HG03045 (cell line): ENCODE data around the gene DPYSL4.

Experiments
- ATAC-seq: cut with Tn5 transposase; IDR thresholded peaks from one replicate; pipeline ENCODE4 v1.9.1; 2021; ENCODE audit warnings: mild to moderate bottlenecking, moderate library complexity; ENCODE audit not compliant: unreplicated experiment

Gene DPYSL4

DNA sequence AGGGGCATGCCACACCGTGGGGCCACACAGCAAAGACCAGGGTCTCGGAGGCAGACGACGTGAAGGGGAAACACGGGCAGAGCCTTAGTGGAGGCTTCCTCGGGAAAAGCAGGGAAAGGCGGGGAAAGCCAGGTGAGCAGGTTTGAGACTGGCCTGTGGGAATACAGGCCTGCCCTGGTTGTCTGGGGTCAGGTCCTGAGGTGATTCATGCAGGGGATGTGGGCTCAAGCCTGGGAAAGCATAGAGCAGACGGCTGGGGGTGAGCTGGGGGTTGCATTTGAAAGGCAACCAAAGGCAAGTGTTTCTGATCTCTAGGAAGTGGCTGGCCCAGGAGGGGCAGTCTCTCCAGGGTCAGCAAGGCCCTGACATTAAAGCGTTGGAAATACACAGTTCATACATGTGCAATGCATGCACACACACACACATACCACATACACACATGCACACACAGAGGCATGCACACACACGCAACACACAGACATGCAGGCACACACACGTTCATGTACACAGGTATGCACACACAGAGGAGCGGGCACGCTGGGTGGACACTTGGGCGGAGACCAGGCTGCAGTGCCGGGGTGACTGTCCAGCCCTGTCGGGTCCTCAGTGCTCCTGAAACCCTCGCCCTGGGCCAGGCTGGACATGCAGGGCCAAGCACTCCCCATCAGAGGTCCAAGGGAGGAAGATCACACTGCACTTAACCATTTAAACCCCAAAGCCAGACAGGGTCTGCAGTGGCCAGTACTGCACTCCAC lies 51.8 kb downstream of the DPYSL4 start:
- no peak for ATAC-seq

DNA sequence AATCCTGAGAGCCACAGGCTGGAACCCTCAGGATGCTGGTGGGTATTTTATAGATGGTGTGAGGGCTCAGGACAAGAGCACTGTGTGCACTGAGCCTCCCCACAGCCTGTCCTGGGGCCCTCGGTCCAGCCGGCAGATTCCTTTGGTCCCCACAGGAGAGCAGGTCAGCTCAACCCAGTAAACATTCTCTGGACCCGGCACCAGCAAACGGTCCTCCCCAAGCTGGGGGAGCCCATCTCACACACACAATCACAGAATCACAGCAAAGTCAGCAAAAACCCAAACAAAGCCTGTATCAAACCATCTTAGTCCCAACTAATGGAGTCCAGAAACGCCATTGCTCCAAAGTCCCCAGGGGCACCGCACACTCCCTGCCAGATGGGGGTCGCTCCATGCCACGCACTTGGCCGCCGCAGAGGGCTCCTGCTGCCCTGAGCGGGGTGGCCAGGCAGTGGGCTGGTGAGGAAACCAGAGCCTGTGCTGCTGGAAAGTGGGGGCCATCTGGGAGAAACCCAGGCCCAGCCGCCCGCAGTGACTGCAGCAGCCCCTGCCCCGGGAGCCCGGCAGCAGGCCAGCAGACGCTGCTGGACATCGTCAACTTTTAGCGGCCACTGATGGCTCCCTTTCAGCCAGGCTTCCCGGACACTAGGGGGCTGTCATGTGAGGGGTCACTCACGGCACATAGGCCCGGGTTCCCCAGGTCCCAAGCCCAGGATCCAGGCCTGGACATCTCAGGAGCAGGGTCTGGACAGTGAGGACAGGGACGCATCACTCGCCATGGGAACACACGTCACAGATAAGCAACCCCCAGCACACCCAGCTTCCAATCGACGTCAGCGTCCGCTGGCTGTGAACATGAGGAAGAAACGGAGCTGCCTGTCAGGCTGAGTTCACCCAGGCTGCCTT lies 52.6 kb downstream of the DPYSL4 start:
- ATAC-seq: no peak

DNA sequence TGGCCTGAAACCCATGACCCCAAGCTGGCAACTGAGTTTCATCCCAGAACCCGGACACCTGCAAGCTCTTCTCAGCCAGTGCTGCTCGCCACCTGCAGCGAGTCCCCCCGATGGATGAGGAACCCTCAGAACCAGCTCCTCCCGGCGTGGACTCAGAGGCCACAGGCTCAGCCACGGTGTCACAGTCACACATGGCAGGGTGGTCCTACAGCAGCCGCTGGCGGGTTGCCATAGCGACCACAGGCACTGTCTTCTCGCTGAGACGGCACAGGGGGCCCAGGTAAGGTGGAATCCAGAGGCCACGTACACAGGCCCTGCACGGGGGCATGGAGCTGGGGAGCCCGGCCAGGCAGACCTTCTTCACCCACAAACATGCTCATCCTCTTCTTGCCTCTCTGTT lies 53.4 kb downstream of the DPYSL4 start:
- no peak for ATAC-seq

DNA sequence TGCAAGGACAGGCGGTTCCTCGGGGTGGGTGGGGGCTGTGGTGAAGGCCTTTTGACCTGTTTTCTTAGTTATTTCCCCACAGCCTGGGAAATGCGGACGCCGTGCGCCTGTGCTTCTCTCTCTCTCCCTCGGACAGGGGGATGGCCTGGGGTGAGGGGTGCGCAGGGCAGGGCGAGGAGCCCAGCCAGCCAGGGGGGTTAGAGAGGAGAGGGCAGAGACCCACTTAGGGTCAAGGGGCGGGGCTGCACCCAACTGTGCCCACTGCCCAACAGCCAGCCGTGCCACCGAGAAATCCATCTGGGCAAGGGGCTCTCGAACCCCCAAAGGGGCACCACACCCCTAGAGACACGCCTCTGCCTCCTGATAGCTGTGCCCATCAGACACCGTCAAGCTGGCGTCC lies 53.8 kb downstream of the DPYSL4 start:
- no peak for ATAC-seq

DNA sequence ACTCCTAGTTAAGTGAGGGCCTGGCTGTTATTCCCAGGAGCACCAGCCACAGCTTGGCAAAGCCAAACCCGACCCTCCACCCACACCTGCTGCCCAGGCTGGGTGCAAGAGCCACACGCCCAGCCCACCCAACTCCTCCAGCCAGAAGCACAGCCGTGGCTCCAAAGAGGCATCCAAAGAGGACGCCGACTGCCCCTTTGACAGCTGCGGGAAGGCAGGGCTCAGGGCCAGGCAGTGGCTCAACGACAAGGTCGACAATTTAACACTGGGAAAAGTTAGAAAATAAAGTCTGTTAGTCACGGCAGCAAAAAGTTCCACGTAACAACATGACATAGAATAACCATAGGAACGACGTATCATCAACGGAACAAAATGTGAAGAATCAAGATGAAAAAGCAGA lies 54.3 kb downstream of the DPYSL4 start:
- ATAC-seq: no peak

DNA sequence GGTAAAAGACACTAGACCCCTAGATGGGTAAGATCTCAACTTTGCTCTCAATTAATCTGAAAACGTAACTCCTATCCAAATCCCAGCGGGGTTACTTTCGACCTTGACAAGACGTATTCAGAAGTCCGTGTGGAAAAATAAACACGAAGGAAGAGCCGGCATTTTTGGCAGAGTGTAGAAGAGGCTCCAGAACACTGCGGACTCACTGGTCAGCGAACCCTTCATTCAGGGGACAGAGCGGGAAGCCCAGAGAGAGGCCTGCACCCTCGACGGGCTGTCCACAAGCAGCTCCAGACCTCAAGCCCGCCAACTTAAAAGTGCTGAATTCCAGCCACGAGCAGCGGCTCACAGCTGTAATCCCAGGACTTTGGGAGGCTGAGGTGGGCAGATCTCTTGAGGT lies 54.7 kb downstream of the DPYSL4 start:
- no peak for ATAC-seq

DNA sequence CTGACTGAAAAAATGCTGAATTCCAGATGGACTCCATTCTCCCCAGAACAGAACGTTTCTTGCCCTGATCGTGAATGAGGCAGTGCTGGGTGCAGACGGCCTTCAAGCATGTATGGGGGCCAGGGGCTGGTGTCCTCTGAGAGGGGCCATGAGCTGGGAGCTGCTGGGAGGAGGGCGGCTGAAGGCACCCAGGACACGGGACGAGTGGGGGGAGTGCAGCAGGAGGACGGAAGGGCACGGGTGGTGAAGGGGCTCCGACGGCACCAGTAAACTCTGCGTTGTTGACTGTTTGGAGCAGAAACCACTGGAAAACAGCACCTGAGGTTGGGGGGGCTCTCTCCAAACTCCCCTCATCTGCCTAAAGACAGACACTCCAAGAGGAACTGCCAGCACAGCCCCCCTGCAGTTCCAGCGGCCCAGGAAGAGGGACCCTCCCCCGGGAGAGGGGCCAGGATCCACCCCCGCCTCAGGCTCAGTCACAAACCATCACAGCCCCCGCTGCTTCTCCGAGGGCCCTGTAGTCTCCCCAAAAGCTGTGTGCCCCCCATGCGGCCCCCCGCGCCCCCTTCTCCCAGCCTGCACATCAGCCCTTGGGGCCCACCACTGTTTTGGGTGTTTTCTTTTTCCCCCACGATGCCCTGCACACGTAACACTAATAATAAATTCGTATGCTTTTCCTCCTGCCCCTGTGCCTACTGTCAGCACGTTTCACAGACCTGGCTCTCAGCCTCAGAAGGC lies 55.5 kb downstream of the DPYSL4 start:
- ATAC-seq: no peak

DNA sequence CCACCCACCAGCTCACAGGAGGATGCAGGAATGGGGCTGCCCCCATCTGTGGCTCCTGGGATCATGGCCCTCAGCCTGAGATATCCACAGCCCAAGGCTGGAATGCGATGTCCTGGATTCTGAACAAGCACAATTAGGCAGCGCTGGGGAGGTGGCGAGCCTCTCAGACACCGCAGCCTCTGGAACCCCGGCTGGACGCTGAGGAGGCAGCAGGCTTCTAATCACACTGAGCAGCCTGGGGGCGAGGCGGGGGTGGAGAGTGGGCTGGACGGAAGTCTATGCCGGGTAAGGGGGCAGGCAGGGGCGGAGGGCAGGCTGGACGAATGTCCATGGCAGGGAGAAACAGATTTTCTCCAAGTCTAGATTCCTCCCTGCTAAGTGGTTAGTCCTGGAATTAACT lies 56.4 kb downstream of the DPYSL4 start:
- no peak for ATAC-seq

DNA sequence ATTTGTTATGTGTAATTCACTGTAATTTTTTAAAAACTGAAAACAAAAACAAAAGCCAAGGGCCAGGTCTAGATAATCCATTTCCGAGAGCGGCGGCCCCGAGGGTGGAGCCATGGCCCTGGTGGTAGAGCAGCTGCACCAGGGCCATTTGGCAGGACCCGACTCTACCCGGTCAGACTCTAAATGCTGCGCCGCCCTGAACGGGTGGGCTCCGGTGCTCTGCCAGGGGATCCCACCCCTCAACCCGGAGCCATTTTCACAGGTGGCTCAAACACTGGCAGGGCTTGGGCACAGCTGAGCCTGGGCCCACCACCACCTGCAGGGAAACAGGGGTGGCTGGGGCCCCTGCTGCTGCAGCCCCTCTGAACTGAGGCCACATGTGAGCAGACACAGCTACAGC lies 56.9 kb downstream of the DPYSL4 start:
- ATAC-seq: no peak

DNA sequence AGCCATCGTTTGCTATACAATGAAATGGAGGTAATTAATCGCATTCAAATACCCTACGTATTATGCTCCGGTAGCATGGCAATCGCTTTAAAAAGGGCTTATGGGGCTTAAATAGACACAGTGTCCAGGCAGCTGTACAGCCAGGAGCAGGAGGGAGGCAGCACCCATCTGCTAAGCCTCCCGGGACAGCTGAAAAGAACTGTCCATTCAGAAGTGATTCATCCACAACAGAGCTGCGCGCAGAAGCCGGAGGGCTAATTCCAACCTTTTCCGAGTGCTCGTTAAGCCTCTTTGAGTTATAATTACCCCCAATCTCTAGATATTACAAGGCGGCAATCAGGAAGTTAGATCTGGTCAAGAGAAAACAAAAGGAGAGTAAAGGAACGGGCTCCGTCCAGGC lies 58.3 kb downstream of the DPYSL4 start:
- ATAC-seq: no peak

DNA sequence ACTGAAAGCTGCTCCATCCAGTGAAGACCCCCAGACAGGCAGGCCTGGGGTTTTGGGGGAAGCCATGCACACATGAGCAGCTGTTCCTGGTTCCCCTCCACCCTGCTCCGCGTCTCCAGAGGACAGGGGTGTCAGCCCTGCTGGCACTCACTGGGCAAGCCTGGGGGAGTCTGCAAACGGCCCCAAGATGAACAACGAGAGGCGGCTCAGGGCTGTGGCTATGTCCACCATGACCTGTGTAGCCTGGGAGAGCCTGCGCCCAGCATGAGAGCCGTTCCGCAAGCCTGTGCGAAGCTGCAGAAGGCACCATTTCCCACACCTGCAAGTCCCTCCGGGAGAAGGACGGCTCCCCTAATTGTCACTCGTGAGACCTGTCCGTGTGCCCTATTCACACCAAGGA lies 59.5 kb downstream of the DPYSL4 start:
- ATAC-seq: no peak

DNA sequence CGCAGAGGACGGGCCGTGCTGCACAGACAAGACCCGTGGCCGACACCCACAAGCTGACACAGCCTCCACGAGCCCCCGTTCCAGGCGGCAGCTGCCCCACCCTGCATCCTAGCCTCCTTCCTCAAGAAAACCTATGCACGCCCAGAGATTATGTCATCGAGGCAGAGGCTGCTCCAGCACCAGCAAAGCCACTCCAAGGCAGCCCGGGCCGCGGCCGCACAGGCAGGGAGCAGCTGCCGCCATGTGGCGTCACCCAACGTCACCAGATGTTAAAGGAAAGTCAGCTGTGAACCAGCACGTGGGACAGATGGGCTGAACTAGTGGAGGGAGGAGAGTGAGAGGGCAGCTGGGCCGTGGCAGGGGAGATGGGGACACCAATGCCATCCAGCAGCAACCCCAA lies 61.2 kb downstream of the DPYSL4 start:
- no peak for ATAC-seq

DNA sequence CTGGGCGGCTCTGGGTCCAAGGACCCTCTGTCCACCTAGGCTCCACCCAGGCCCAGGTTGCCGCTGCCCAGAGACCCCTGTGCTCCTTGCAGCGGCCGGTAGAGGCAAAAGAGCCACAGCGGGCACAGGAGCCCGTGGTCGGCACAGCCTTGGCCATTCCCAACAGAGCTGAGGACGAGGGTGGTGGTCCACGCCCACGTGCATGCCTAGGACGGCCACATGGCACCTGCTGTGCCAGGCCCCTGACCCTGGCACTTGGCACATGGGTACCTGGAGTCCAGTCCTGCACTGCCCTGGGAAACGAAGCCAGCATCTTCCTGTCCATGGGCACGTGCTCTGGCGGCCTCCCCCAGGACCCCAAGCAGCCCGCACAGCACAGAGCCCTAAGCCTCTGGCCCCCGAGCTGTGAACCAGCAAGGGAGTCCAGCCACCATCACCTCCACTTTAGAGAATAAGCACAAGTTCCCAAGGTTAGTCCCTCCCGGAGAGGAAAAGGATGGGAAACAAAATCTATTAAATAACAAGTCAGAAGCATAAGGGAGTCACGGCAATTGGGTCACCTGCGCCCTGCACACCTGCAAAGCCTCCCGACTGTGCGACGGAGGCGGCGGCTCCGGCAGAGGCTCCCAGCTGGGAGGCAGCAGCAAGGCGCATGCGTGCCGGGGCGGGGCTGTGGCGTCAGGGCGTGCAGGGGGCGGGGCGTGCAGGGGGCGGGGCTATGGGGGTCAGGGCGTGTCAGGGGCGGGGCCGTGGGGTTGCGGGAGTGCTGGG lies 61.9 kb downstream of the DPYSL4 start:
- no peak for ATAC-seq

DNA sequence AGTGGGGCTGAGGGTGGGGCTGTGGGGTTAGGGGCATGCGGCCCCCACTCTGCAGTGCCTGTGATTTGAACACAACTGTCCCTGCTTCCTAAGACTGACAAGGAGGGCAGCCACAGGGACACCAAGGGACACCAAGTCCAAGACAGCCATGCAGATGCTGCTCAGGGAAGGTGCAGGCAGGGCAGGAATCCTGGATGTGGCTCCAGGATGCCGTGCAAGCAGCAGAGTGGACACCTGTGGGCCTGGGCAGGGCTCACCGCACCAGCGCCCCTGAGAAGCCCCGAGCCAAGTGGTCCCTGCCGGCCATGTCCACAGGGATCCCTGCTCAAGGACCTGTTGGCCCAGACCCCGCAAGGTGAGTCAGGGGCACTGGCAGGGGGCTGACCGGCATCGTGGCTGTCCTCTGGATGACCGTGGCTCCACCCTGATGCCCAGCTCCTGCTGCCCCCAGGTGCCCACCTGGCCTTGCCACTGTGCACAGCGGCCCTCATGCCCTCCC lies 62.5 kb downstream of the DPYSL4 start:
- ATAC-seq: no peak

DNA sequence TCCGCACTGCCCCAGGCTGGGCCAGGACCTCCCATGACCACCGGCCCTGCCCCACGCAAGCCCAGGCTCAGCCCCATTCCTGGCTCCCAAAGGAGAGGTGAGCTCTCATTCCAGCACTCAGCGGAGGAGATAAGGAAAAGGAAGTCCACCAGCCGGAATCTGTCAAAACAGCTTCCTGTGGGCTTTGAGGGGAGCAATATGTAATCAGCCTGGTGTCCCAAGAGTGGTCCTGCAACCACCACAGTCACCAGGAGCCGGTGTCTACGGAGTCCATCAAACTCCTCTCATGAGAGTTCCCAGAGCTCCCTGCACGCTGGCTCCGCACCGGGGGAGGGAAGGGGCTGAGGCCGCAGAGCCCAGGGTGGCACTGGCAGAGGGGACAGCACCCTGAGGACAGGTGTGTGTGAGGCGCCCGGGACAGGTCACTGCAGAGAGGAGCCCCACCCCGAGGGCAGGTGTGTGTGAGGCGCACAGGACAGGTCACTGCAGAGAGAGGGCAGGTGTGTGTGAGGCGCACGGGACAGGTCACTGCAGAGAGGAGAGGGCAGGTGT lies 63.2 kb downstream of the DPYSL4 start:
- ATAC-seq: no peak

DNA sequence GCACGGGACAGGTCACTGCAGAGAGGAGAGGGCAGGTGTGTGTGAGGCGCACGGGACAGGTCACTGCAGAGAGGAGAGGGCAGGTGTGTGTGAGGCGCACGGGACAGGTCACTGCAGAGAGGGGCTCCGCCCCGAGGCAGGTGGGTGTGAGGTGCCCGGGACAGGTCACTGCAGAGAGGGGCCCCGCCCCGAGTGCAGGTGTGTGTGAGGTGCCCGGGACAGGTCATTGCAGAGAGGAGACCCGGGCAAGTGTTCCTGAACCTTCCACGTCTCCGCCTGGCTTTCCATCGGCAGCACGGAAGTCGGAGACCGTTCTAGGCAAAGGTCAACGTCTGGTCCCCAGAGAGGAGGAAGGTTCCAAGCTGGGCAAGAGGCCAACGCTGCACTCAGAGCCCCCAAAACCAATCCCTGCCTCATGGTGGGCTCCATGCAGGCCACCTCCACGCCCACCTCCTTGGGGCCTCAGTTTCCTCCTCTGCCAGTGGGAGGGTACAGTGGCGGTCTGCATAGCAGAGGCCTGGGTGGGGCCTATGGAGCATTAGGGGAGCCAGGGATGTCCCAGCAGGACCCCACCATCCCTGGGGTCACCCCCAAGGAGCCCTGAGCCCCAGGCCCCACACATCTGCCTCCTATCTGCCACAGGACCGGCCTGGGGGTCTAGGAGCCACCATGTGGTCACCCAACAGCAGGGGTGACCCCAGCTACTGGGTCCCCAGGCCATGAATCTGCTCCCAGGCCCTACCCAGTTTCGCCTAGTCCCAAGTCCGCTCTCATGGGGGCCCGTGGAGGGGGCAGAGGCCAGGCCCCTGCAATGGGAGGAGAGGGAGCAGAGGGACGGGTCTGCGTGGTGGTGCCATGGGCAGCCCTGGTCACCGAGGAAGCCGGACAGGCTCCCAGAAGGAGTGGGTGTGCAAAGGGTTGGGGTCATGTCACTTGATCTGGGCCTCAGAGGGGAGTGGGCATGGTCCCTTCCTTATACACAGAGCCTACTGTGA lies 64.0 kb downstream of the DPYSL4 start:
- ATAC-seq: no peak

DNA sequence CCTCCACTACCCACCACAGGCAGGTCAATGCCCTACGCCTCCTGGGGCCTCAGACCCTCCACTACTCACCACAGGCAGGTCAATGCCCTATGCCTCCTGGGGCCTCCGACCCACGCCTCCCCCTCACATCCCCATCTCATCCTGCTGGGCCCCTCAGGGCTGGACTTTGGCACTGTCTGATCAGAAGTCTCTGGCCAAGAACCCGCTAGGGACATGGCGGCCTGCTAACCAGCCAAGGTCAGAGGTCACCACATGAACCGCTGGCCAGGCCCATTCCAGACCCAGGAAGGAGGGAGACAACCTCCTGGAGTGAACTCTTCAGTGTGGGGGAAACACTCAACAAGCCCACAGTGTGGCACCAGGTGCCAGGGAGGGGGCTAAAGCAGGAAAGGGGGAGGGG lies 65.2 kb downstream of the DPYSL4 start:
- ATAC-seq: no peak

DNA sequence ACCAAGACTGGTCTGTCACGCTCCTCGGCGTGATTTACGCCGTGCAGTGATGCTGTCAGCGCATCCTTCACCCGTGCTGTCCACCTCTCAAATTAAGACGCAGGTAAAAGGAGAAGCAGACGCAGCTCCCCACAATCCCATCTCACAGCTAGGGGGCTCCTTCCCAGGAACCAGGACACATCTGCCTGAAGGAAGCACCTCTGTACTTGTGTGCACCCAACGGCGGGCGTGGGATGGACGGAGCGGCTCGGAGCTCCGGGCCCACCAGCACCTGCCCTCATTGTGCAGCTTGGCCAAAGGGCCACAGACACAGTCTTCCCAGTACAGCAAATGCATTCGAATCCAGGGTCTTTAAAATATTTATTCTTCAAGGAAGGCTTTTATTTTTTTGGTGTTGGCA lies 65.7 kb downstream of the DPYSL4 start:
- ATAC-seq: no peak

DNA sequence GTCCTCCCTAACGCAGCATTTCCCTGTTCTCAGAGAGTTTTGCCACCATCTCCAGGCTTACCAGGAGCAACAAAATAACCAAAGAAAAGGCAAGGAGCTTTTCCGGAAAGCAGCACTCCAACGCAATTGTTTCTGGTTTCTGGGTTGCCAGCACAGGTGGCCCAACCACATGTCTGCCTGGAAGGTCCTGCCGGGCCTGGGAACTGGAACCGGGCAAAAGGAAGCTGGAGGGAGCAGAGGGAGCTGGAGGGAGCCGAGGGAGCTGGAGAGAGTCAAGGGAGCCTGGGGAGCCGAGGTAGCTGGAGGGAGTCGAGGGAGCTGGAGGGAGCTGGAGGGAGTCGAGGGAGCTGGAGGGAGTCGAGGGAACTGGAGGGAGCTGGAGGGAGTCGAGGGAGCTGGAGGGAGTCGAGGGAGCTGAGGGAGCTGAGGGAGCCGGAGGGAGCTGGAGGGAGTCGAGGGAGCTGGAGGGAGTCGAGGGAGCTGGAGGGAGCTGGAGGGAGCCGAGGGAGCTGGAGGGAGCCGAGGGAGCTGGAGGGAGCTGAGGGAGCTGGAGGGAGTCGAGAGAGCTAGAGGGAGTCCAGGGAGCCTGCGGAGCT lies 66.4 kb downstream of the DPYSL4 start:
- ATAC-seq: no peak
